ENCODE measurements around the gene TMEM119.

- no peak for TF ChIP-seq CTCF (IDR thresholded peaks at IDR 0.05)
- no peak for TF ChIP-seq EP300 (IDR thresholded peaks at IDR 0.05)
- TF ChIP-seq POLR2A (IDR thresholded peaks at IDR 0.05) = no peak
Observed at GRCh38 chr12:108595711-108596647, 1.9 kb downstream of the TMEM119 start.

Data from ovary (tissue), 3 donors.